HG03521 (cell line): ENCODE data around the gene CA5A.

Experiments used
- ATAC-seq: cut with Tn5 transposase; IDR thresholded peaks from one replicate; pipeline ENCODE4 v1.9.1; 2021; ENCODE audit warnings: mild to moderate bottlenecking, moderate library complexity; ENCODE audit not compliant: unreplicated experiment

CA5A gene

DNA sequence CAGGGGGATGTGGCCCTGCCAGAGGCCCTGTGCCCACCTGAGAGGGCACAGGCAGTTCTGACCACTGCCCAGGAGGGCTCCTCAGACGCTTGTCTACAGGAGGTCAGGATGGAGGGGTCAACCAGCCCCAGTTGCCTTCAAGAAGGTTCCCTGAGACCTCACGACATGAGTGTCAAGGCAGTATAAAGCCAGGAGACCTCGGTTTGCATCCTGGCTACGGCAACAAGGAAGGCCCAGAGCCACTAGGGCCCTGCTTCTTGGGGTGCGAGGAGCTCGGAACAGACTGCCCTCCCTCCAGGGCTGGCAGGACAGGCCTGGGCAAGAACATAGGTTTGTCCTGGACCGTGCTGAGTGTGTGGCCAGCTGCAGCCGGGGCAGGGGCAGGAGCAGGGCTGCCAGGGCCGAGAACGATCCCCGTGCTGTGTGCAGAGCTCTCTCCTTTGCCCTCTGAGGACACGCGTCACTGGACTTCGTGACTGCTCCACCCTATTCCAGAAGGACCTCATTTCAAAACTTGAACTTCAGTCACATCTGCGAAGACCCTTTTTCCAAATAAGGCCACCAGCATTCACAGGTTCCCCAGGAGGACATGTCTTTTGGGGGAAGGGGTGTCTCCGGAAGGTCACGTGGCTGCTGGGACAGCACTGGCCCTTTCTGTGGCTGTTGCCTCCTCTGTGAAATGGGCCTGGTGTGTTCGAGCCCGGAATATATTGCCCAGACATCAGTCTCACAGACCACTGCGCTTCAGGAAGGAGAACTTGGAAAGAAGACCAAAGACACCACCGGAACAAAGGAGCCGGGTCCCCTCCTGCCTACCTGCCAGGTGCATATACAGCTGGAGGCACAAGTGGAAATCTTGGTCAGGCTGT lies 94.8 kb downstream of the CA5A start:
- no peak for ATAC-seq

DNA sequence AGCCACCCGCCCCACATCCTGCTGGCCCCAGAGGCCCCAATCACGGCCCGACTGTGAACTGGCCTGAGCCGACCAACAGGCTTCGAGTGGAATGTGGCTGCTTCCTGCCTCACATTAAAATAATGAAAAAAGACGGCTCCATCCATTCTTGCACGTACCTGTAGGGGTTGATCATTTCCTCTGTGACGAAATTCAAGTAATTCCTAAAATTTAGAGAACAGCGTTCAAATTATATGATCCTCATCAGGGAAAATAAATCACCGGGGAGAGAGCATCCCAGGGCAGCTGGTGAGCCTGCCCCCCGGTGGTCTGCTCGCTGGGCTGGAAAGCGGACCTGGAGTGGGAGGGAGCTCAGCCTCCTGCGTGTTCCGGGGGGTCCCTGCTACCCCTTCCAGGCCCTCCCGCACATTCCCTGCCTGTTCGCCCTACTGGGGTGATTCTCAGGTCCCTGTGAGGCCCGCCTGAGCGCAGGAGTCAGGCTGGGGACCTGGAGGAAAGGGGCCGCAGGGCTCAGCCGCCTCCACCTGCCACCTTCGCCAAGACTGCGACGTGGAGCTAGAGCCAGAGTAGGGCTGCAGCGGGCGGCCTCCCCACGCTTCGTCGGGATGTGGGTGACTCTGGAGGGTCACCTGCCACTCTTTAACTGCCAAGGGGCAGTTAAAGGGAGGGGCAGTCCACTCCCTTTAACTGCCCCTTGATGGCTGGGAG lies 95.9 kb downstream of the CA5A start:
- ATAC-seq = no peak

DNA sequence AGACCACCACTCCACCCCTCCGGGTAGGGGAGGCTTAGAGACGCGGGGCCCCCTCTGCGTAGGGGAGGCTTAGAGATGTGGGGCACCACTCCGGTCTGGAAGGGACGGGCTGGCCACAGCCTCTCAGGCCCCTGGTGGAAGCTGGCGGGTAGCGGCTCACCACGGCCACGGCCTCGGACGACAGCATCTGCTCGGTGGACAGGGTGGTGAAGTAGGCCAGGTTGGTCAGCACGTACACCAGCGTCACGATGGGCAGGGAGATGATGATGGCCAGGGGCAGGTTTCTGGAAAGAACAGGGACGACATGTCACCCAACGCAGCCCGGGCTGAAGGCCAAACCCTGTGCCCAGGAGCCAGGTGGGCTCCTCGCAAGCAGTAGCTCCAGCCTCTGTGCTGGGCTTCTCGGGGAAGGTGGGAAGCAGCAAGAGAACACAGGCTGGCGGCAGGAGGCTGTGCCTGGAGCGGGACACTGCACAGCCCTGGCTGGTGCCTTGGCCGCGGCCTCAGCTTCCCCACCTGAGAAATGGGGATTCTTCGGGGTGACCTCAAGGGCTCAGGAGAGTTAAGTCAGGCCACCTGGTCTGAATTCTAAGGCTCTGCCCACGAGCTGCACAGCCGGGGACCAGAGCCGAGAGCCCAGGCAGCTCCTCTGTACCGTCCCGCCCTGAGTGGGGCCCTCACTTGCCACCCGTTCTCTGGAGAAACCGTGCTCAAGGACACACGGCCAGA lies 96.6 kb downstream of the CA5A start:
- no peak for ATAC-seq

DNA sequence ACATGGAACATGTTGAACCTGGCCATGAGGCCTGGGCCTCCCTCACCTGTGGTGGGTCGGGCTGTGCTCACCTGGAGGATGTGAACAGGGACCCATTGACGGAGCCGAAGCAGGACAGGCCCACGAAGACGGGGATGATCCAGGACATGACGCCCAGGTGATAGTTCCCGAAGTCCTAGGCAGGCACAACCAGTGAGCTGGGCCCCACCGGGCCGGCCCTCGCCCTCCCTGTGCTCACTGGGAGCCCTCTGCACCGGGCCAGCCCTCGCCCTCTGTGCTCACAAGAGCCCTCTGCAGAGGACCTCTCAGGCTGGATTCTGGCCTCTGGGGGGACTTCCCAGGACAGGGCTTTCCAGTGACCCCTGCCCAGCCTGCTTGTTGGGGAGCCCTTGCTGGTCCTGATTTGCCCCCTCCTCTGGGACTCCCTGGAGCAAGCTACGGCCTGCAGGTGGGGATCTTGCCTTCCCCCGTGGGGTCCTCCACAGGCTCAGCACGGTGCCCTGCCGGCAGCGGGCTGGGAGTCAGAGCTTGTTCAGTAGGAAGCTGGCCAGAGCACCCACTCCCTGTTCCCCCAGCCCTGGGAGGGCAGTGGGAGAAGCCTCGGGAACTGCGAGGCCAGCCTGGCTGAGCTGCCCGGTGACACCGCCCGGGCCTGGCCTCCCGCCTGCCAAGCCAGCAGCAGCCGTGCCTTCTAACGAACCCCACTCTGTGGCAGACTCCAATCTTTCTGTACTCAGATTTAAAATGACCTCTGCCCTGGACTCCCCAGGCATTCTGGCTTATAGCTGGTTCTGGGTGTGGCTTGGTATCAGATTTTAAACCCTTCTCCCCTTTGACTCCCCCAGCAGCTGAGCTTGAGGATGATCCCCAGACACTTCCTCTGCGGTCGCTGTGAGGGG lies 97.4 kb downstream of the CA5A start:
- ATAC-seq = no peak
